Stomach (tissue), 9 donors: Measurements from ENCODE around the gene CMTM4. TPM values are rescaled to one million over a fixed set of nuclear protein-coding genes. Genes with fewer than 3 reads are reported as not detected.
A peak's percentile ranks its signal among the peaks of the same experiment; 100 is the strongest.

ENCODE experiments used
- DNase-seq, 2 donors: peaks; one replicate each; pipeline versions ENCODE4 v3.0.0 to v3.0.0-alpha.2; 2013 to 2019
- H3K27ac ChIP-seq, 5 donors: fragments of 200-600 bp in 4 of 5; sonication (generic) in 4 of 5; one replicate each; pipeline ENCODE4 v1.5.1; 2013 to 2019; ENCODE audit warnings: mild to moderate bottlenecking in 1 of 5, moderate library complexity in 1 of 5
- H3K27me3 ChIP-seq, 3 donors: fragments of 200-600 bp; sonication (generic); one replicate each; pipeline ENCODE4 v1.5.1; 2017 to 2019; ENCODE audit warnings: mixed run types in 1 of 3
- H3K36me3 ChIP-seq, 4 donors: fragments of 200-600 bp; sonication (generic); 1 replicate in 3 of 4; 2 replicates in 1 of 4; pipeline ENCODE4 v1.5.1; 2016 to 2019
- H3K4me1 ChIP-seq, 4 donors: fragments of 200-600 bp; sonication (generic); one replicate each; pipeline ENCODE4 v1.5.1; 2016 to 2019
- H3K4me3 ChIP-seq, 4 donors: fragments of 200-600 bp; sonication (generic) in 3 of 4; one replicate each; pipeline ENCODE4 v1.5.1; 2016 to 2019; ENCODE audit warnings: mild to moderate bottlenecking in 1 of 4
- H3K9me3 ChIP-seq, 4 donors: fragments of 200-600 bp; sonication (generic); one replicate each; pipeline ENCODE4 v1.5.1; 2016 to 2019
- CTCF ChIP-seq, 7 experiments: fragments of 450-650 bp in 4 of 7; fragments of 200-600 bp in 3 of 7; sonication (generic) in 3 of 7; IDR thresholded peaks; one replicate each; pipeline ENCODE4 v1.5.1; 2016 to 2019; ENCODE audit warnings: antibody characterized with exemption in 7 of 7, control low read depth in 2 of 7, mild to moderate bottlenecking in 1 of 7
- EP300 ChIP-seq: sonication (generic); formaldehyde crosslinking; IDR thresholded peaks from one replicate; pipeline ENCODE4 v1.6.1; 2017; ENCODE audit warnings: antibody characterized with exemption
- POLR2A ChIP-seq, 4 donors: fragments of 450-650 bp; IDR thresholded peaks; one replicate each; pipeline ENCODE4 v1.6.1; 2016; ENCODE audit warnings: antibody characterized with exemption in 4 of 4, control low read depth in 2 of 4, mild to moderate bottlenecking in 1 of 4, moderate library complexity in 1 of 4
- POLR2AphosphoS5 ChIP-seq, 3 donors: sonication (generic); formaldehyde crosslinking; IDR thresholded peaks; one replicate each; pipeline ENCODE4 v1.6.1; 2016; ENCODE audit warnings: antibody characterized with exemption in 3 of 3
- WGBS, 5 donors: extraction: QIAGEN DNeasy Blood & Tissue Kit in 3 of 5; methylation state at CpG; one replicate each; pipeline versions ENCODE4 v1.1.5 to v1.1.7; 2013 to 2018; 5-methylcytosine and 5-hydroxymethylcytosine counted together
- intact Hi-C: fragments of 100-400 bp; cut with DNase I; formaldehyde crosslinking; loops from one replicate; pipeline ENCODE4 v1.15.1; 2023; ENCODE audit warnings: low total_unique reads
- polyA plus RNA-seq, 3 donors: library from polyadenylated mRNA; stranded (reverse); fragments of 200-250 nt; gene quantifications; one replicate each; pipeline ENCODE4 v1.2.3, GENCODE V29; 2013
- total RNA-seq, 5 donors: library from RNA; depleted of rRNA; stranded (reverse); fragments of >200 nt; gene quantifications; one replicate each; pipeline versions ENCODE4 v1.1.0 to v1.2.3, GENCODE V29; 2014 to 2016
- donor health status: healthy with polysubstance abuse.
- donor health status: Bipolar disorder and iron deficiency.
- donor health status: healthy.

The CMTM4 gene
- total and polyA plus RNA-seq, 8 donors: 10.5 to 244 (median 42.1) TPM

- intact Hi-C loops: no loop called here
- Histone ChIP-seq H3K9me3 (peaks cover 0 to 4% (median 0%) of the 10 kb centered on the region in 4 donors), H3K4me3 (no peak overlapping the region), H3K27ac (no peak overlapping the region), H3K36me3 (no peaks in the 10 kb centered on the region), H3K4me1 (peaks cover 0 to 5% (median 0%) of the 10 kb centered on the region in 4 donors), H3K27me3 (no peaks in the 10 kb centered on the region)
- TF ChIP-seq CTCF (IDR thresholded peaks at IDR 0.05): no peak
- TF ChIP-seq POLR2A (IDR thresholded peaks at IDR 0.05): no peak
- no peak for TF ChIP-seq POLR2AphosphoS5 (IDR thresholded peaks at IDR 0.05)
- TF ChIP-seq EP300: no peak
- 78 to 92% (median 90%) methylated on average over 3 of the region's 3 CpGs for WGBS, 5 donors
- no peak for DNase-seq
These were observed 104.3 kb downstream of the CMTM4 start for GRCh38 chr16:66592241-66592640.

GRCh38 chr16:66591018-66591417, 105.5 kb downstream of the CMTM4 start:
- Histone ChIP-seq H3K36me3 (peaks cover 0 to 8% (median 4%) of the 10 kb centered on the region in 4 donors), H3K9me3 (peaks cover 0 to 4% (median 0%) of the 10 kb centered on the region in 4 donors), H3K27ac (no peak overlapping the region), H3K4me1 (peaks cover 0 to 7% (median 0%) of the 10 kb centered on the region in 4 donors), H3K4me3 (no peak overlapping the region), H3K27me3 (no peaks in the 10 kb centered on the region)
- TF ChIP-seq EP300 (no peak), CTCF (IDR thresholded peaks at IDR 0.05) (no peak), POLR2A (IDR thresholded peaks at IDR 0.05) (no peak), POLR2AphosphoS5 (IDR thresholded peaks at IDR 0.05) (no peak)
- intact Hi-C loops: no loop called here
- WGBS, 5 donors: 84 to 96% (median 94%) methylated on average over 4 of the region's 4 CpGs
- DNase-seq: no peak

- no peak overlapping the region for H3K27ac ChIP-seq
- no peaks in the 10 kb centered on the region for H3K27me3 ChIP-seq
- peak overlapping the region in 1 of 4 donors; percentile 10 for H3K4me3 ChIP-seq
- WGBS, 5 donors: 75 to 78% (median 76%) methylated on average over 8 of the region's 8 CpGs
- peaks cover 0 to 11% (median 0%) of the 10 kb centered on the region in 4 donors for H3K4me1 ChIP-seq
- H3K36me3 ChIP-seq: peaks cover 0 to 10% (median 4%) of the 10 kb centered on the region in 4 donors
- no peak for TF ChIP-seq POLR2AphosphoS5 (IDR thresholded peaks at IDR 0.05)
- TF ChIP-seq EP300: no peak
- no peak for TF ChIP-seq CTCF (IDR thresholded peaks at IDR 0.05)
- no peak for TF ChIP-seq POLR2A (IDR thresholded peaks at IDR 0.05)
- intact Hi-C loops: no loop called here
- no peak for DNase-seq
- H3K9me3 ChIP-seq: peaks cover 0 to 4% (median 0%) of the 10 kb centered on the region in 4 donors
These were observed 106.2 kb downstream of the CMTM4 start for GRCh38 chr16:66590322-66590721.

- Histone ChIP-seq H3K27me3 (no peaks in the 10 kb centered on the region), H3K4me3 (no peak overlapping the region), H3K36me3 (peaks cover 0 to 10% (median 4%) of the 10 kb centered on the region in 4 donors), H3K9me3 (peaks cover 0 to 4% (median 0%) of the 10 kb centered on the region in 4 donors), H3K4me1 (peaks cover 0 to 11% (median 0%) of the 10 kb centered on the region in 4 donors), H3K27ac (no peak overlapping the region)
- WGBS, 5 donors: 88 to 98% (median 92%) methylated on average over 7 to 8 of the region's 8 CpGs
- TF ChIP-seq EP300 (no peak), POLR2A (IDR thresholded peaks at IDR 0.05) (no peak), CTCF (IDR thresholded peaks at IDR 0.05) (peak in 2 of 7 experiments; percentile 37 to 39), POLR2AphosphoS5 (IDR thresholded peaks at IDR 0.05) (no peak)
- peak; percentile 45 to 55 for DNase-seq
- intact Hi-C loops: no loop called here
These were observed 107.4 kb downstream of the CMTM4 start for GRCh38 chr16:66588981-66589713.
